HFF-Myc (cell line): ENCODE measurements around the gene TNFRSF1B.

Experiments
- DNase-seq: peaks from one replicate; pipeline ENCODE4 v3.0.0-alpha.2; 2011; ENCODE audit warnings: low read depth; ENCODE audit errors: extremely low read depth
- H3K4me3 ChIP-seq: replicated peaks from 2 replicates; pipeline ENCODE4 v1.5.1; 2011; ENCODE audit warnings: low read depth, mild to moderate bottlenecking, control low read depth, low read length
- CTCF ChIP-seq: IDR thresholded peaks from 2 replicates; pipeline ENCODE4 v1.5.1; 2012; ENCODE audit warnings: mild to moderate bottlenecking, low read depth, low read length, control low read depth; ENCODE audit errors: missing control alignments

TNFRSF1B gene

GRCh38 chr1:12166834-12167492, at the start of gene TNFRSF1B:
TSS of gene TNFRSF1B (plus strand) at chr1:12166991. CDS start at chr1:12167092, 101 bp downstream.
- no peak for TF ChIP-seq CTCF
- peak within 1 kb of the TSS; percentile 41 for H3K4me3 ChIP-seq
- DNase-seq = no peak

GRCh38 chr1:12121212-12122003, 45.4 kb upstream of the TNFRSF1B start:
- H3K4me3 ChIP-seq = no peak overlapping the region
- DNase-seq = no peak

GRCh38 chr1:12123172-12123571, 43.6 kb upstream of the TNFRSF1B start:
- no peak overlapping the region for H3K4me3 ChIP-seq
- no peak for DNase-seq

More at GRCh38 chr1:12121212-12122003, 45.4 kb upstream of the TNFRSF1B start:
- no peak for TF ChIP-seq CTCF

GRCh38 chr1:12124693-12125421, 41.9 kb upstream of the TNFRSF1B start:
- peak; percentile 95 for TF ChIP-seq CTCF
- no peak overlapping the region for H3K4me3 ChIP-seq
- no peak for DNase-seq

More at GRCh38 chr1:12123172-12123571, 43.6 kb upstream of the TNFRSF1B start:
- TF ChIP-seq CTCF = no peak

GRCh38 chr1:12125422-12126355, 41.1 kb upstream of the TNFRSF1B start:
- DNase-seq = no peak
- TF ChIP-seq CTCF = no peak

GRCh38 chr1:12126781-12127180, 40.0 kb upstream of the TNFRSF1B start:
- H3K4me3 ChIP-seq = no peak overlapping the region
- TF ChIP-seq CTCF = no peak
- DNase-seq = no peak

More at GRCh38 chr1:12125422-12126355, 41.1 kb upstream of the TNFRSF1B start:
- H3K4me3 ChIP-seq = no peak overlapping the region
